HFF-Myc (cell line): ENCODE measurements around the gene PHOSPHO2.

ENCODE experiments used
- DNase-seq: peaks from one replicate; pipeline ENCODE4 v3.0.0-alpha.2; 2011; ENCODE audit warnings: low read depth; ENCODE audit errors: extremely low read depth
- H3K4me3 ChIP-seq: replicated peaks from 2 replicates; pipeline ENCODE4 v1.5.1; 2011; ENCODE audit warnings: low read depth, mild to moderate bottlenecking, control low read depth, low read length
- CTCF ChIP-seq: IDR thresholded peaks from 2 replicates; pipeline ENCODE4 v1.5.1; 2012; ENCODE audit warnings: mild to moderate bottlenecking, low read depth, low read length, control low read depth; ENCODE audit errors: missing control alignments

PHOSPHO2 gene

DNA sequence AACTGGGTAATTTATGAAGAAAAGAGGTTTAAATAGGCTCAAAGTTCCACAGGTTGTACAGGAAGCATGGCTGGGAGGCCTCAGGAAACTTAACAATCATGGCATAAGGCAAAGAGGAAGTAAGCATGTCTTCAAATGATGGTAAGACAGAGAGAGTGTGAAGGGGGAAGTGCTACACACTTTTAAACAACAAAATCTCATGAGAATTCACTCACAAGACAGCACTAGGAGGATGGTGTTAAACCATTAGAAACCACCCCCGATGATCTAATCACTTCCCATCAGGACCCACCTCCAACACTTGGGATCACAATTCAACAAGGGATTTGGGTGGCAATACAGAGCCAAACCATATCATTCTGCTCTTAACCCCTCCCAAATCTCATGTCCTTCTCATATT, 34.9 kb upstream of the PHOSPHO2 start:
- TF ChIP-seq CTCF = no peak
- DNase-seq = no peak
- H3K4me3 ChIP-seq = no peak overlapping the region

DNA sequence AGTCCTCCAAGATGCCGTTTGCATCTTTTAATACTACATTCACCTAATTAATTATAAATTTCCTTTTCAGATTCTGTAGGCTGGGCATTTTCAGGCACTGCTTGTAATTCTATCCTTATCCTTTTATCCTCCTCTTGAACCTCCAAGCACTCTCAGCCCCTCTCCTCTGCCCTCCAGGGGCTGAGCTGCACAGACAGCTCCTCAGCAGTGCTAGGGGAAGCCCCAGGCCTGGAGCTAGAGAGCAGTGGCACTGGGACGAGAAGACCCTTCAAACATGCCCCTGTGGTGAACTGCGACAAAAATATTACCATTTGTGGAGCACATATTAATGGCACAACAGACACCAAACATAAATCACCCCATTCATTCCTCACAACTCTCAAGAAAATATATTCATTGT, 33.0 kb upstream of the PHOSPHO2 start:
- no peak for TF ChIP-seq CTCF
- H3K4me3 ChIP-seq = no peak overlapping the region
- no peak for DNase-seq

DNA sequence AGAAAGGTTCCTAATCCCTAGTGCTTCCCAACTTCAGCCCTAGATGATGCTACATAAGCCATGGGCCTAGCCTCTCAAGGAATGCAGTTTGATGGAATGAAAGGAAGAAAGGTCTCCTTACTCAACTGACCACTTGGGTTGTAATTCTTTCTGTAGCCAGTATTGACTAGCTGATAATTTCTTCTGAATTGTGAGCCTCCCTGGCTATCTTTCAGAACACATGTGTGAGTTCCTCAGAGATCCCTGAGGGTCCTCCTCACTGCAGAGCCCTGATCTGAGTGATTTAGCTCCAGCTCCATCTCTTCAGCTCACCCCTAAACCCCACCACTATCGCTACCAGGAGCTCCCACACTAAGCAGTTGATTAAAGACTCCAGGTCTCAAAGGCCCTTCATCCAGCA, 31.5 kb upstream of the PHOSPHO2 start:
- no peak for TF ChIP-seq CTCF
- no peak for DNase-seq
- no peak overlapping the region for H3K4me3 ChIP-seq

GRCh38 chr2:169663247-169663646, 31.0 kb upstream of the PHOSPHO2 start:
- TF ChIP-seq CTCF = no peak
- no peak overlapping the region for H3K4me3 ChIP-seq
- DNase-seq = no peak

DNA sequence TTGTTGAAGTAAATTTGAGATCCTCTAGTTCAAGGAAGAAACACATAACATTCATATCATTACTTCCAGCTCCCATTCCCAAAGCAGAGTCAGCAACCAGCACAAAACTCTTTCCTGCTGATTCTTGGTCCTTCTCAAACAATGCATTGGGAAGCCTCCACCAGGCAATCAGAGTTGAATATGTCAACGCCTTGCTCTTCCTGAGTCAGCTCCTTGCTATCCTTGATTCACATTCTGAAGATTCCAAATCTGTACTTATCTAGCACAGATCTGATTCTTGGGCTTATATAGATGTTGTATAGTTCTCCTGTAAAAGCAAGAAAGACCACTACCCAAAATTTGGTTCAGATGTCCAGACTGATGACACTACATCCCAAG, 29.7 kb upstream of the PHOSPHO2 start:
- no peak for TF ChIP-seq CTCF
- H3K4me3 ChIP-seq = no peak overlapping the region
- no peak for DNase-seq

- DNase-seq = no peak
- H3K4me3 ChIP-seq = no peak overlapping the region
- TF ChIP-seq CTCF = no peak
Observed at GRCh38 chr2:169664978-169665930, 29.0 kb upstream of the PHOSPHO2 start.
